ENCODE measurements around the gene COX7B. TPM values are rescaled to one million over a fixed set of nuclear protein-coding genes. Genes with fewer than 3 reads are reported as not detected.
"Not testable (repeated sequence)": the region's sequence is repeated elsewhere in the genome, so short reads cannot be mapped to it uniquely, and the experiment has no call there.

The COX7B gene, protein sequence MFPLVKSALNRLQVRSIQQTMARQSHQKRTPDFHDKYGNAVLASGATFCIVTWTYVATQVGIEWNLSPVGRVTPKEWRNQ
- 100 to 1,000 TPM; 417 to 469 (median 440) TPM for polyA plus RNA-seq (ENCODE audit: insufficient read length in 3 of 3)

DNA sequence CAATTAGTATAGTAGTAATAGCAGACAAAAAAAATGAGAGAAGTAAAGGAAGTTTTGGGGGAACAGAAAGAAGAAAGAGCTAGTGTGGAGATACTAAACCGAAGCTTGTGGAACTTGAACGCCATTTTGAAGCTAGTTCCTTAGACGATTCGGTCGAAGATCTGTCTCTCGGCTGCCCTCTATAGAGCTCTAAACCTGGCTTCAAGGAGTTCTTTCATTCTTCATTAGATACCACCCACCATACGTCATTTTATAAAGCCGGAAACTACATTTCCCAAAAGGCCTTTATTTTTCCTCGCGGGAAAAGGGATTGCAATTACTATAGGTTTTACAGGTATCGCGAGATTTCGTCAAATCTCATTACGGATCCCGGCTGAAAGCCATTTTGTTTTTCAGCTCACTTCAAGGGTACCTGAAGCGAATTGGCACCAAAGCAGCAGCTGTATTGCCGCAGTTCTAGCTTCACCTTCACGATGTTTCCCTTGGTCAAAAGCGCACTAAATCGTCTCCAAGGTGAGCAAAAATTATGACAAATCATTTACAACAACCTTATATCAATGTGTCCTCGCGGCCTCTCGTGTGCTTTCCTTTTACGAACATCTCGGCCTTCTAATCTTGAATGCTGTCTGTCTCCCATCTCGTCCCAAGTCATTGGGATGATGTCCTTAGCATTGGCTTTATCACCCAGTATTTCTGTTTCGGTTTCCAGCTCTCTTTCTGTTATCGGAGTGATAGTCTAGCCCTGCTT lies at the start of gene COX7B:
Gene COX7B (plus strand): TSS at position 388 of the 748 bp plus-strand sequence. CDS start 86 bp downstream, at position 474.
- peak; percentile 89 to 93 (median 91) for DNase-seq (ENCODE audit: low read depth in 3 of 3, low spot score in 2 of 3)

GRCh38 chrX:77875372-77875771 lies 23.9 kb upstream of the COX7B start:
- no peak for DNase-seq (ENCODE audit: low read depth in 3 of 3, low spot score in 2 of 3)

GRCh38 chrX:77881418-77881817 lies 17.9 kb upstream of the COX7B start:
- not testable (repeated sequence) for DNase-seq (ENCODE audit: low read depth in 3 of 3, low spot score in 2 of 3)

DNA sequence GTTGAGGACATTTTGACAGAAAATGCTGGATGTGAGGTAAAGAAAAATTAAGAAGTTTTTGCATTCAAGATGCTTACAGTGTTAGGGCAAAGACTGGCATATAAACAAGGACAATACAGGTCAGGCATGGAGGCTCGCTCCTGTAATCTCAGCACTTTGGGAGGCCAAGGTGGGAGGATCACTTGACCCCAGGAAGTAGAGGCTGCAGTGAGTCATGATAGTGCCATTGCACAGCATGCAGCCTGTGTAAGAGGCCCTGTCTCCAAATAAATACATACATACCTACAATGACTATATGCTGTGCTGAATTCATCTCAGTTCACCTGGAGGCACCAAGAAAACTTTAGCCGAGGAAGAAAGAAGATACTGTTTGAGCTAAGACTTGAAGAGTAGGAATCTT lies 6.4 kb upstream of the COX7B start:
- DNase-seq (ENCODE audit: low read depth in 3 of 3, low spot score in 2 of 3), result no peak

- DNase-seq (ENCODE audit: low read depth in 3 of 3, low spot score in 2 of 3), result no peak
These were observed 5.6 kb upstream of the COX7B start for GRCh38 chrX:77893713-77894112.

DNA sequence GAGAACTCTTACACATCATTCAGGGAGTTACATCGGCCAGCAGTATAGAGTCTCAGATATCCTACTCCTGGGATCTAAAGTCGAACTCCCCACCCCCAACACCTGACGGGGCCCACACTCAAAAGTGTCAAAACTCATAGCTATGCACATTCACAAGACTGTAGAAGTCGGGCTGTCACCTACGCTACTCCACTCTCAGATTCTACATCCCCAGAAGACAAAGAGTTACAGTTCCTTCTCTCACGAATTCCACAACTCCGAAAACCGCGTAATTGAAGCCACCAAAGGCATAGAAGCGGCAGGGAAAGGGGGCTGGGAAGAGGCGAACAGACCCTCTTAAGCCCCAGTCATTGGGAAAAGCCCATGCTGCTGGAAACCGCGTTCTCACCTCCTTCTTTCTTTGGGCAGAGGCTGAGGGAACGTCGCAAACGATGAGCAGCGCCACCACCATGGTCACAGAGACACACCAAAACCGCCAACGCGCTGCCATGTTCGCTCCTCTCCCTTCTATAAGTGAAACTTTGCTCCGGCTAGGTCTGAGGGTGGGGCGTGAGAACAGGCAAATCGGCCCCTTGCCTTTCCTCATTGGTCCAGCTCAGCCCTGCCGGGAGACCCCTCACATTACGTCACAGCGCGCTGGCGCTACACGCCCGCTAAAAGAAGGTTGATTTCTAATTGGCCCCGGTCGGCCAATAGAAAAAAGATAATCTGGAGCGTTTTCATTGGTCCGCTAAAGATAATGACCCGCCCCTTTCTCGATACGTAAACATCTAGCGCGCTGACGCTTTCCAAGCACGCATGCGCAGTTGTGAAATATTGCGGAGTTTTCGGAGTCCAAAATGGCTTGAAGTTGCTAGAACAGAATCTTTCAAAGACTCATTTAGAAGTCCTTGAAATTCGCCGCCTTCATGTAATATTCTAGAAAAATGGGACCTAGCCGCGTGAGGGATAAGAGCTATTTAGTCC lies 4.1 kb upstream of the COX7B start, which contains the start of gene MAGT1:
Gene MAGT1 (minus strand): TSS at position 515 of the 966 bp plus-strand sequence. CDS start 25 bp downstream, at position 490.
- DNase-seq (ENCODE audit: low read depth in 3 of 3, low spot score in 2 of 3), result peak; percentile 90 to 93 (median 92)

- DNase-seq (ENCODE audit: low read depth in 3 of 3, low spot score in 2 of 3), result no peak
These were observed 1.4 kb downstream of the COX7B start for GRCh38 chrX:77900688-77901087.

DNA sequence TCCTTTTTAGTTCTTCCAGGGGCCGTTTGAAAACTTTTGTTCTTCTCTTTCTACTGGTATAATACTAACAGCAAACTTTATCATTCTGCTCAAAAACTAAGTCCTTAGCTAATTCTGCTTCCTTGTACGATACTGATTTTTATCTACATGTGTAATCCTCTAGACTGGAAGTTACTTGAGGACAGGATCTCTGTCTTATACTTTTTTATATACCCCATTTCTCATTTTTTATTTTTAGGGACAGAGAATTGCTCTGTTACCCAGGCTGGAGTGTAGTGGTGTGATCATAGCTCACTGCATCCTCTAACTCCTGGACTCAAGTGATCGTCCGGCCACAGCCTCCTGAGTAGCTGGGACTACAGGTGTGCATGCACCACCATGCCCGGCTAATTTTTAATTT lies 2.2 kb downstream of the COX7B start:
- DNase-seq (ENCODE audit: low read depth in 3 of 3, low spot score in 2 of 3), result no peak

DNA sequence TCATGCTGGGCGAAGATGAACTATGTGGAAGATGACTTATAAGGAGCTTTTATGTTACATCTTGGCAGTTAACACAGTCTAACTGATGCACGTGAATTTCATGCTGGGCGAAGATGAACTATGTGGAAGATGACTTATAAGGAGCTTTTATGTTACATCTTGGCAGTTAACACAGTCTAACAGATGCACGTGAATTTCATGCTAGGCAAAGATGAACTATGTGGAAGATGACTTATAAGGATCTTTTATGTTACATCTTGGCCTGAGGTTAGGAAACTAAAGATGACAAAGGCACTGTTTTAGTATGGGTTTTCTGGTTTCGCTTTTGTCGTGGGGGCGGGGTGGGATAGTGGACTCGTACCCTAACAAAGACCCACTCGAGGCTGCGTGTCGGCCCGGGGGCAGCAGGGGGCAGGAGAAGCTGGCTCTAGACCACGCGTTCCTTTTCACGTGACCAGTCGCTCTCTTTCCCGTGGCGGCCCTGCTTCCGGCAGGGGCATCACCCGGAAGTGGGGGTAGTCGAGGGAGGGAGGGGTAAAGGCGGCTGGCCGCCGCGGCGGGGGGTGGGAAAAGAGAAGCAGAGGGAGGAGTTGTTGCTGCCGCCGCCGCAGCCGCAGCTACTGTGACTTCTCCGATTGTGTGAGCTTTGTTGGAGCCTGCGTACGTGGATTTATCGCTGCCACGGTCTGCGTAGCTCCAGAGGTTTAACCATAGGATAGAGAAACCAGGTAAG lies 11.0 kb downstream of the COX7B start, which contains the start of gene ATP7A:
Gene ATP7A (plus strand): TSS at position 586 of the 733 bp plus-strand sequence. CDS start 60,949 bp downstream, outside the sequence.
- peak; percentile 52 to 73 (median 56) for DNase-seq (ENCODE audit: low read depth in 3 of 3, low spot score in 2 of 3)

- DNase-seq (ENCODE audit: low read depth in 3 of 3, low spot score in 2 of 3), result no peak
These were observed 18.1 kb downstream of the COX7B start for GRCh38 chrX:77917294-77917933.

DNA sequence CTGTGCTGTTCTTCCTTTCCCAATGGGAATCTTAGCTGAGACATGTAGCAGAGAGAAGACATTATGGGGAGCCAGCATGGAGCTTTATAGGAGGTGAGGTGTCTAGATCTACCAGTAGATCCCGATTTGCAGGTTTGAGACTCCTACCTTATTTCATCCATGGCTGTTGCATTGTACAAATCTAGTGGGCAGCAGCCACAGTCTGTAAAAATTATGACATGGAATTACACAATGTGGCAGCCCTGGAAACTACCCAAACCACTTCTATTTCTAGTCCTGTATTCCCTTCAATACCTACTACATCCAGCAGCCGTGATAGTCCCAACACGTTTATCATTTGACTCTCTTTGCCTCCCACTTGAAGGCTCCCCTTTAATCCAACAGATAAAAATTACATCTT lies 19.3 kb downstream of the COX7B start:
- no peak for DNase-seq (ENCODE audit: low read depth in 3 of 3, low spot score in 2 of 3)

DNA sequence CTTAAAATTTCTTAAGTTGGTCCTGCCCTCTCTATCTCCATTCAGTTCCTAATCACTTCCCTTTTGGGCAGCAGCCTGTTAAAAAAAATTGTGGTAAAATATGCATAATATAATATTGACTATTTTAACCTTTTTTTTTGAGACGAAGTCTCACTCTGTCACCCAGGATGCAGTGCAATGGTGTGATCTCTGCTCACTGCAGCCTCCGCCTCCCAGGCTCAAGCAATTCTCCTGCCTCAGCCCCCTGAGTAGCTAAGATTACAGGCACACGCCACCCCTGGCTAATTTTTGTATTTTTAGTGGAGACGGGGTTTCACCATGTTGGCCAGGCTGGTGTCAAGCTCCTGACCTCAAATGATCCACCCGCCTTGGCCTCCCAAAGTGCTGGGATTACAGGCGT lies 20.1 kb downstream of the COX7B start:
- DNase-seq (ENCODE audit: low read depth in 3 of 3, low spot score in 2 of 3), result not testable (repeated sequence)

- no peak for DNase-seq (ENCODE audit: low read depth in 3 of 3, low spot score in 2 of 3)
These were observed 23.5 kb downstream of the COX7B start for GRCh38 chrX:77922787-77923186.

GRCh38 chrX:77924320-77924859 lies 25.1 kb downstream of the COX7B start:
- no peak for DNase-seq (ENCODE audit: low read depth in 3 of 3, low spot score in 2 of 3)

GRCh38 chrX:77925764-77926163 lies 26.5 kb downstream of the COX7B start:
- DNase-seq (ENCODE audit: low read depth in 3 of 3, low spot score in 2 of 3), result no peak

GRCh38 chrX:77930581-77930980 lies 31.3 kb downstream of the COX7B start:
- DNase-seq (ENCODE audit: low read depth in 3 of 3, low spot score in 2 of 3), result no peak

DNA sequence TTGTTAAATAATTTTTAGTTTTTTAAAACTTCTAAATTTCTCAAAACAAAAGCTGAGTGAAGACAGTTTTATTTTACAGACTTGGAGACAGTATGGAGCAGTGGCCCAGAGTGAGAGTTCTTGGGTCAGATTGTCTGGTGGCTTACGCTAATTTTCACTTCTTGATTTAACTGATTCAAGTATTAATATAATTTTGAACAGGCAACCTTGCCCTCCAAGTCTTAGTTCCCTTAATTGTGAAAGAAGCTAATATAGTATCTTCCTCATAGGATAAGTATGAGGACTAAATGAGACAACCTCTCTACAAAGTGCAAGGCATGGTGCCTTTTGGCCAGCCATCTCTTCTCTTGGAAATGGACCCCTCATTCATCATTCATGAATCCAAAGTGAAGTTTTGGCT lies 36.6 kb downstream of the COX7B start:
- DNase-seq (ENCODE audit: low read depth in 3 of 3, low spot score in 2 of 3), result no peak

DNA sequence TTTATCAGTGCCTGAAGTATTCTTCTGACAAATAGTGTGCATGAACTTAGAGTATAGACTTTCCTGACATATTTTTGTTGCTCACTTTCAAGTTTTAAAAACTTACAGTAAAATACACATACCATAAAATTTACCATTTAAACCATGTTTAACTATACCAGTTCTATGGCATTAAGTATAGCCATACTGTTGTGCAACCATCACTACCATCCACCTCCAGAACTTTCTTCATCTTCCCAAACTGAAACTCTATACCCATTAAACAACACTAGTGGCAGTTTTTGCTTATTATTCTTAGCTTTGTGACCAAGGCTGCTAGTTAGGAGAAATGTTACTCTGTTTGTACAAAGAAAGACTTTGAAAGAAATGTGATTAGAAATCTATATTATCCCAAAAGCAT lies 37.0 kb downstream of the COX7B start:
- DNase-seq (ENCODE audit: low read depth in 3 of 3, low spot score in 2 of 3), result no peak

- DNase-seq (ENCODE audit: low read depth in 3 of 3, low spot score in 2 of 3), result no peak
These were observed 38.0 kb downstream of the COX7B start for GRCh38 chrX:77937291-77937690.
